Glutamatergic neuron (in vitro differentiated cells): Measurements from ENCODE around the gene SH3BP5. TPM values are rescaled to one million over a fixed set of nuclear protein-coding genes. Genes with fewer than 3 reads are reported as not detected.

Experiments used
- DNase-seq: peaks from one replicate; pipeline ENCODE4 v3.0.0; 2022
- H3K27ac Mint-ChIP-seq: one replicate; pipeline ENCODE4 v1.8.0; 2020; ENCODE audit warnings: mild to moderate bottlenecking, mixed read lengths, inconsistent platforms; ENCODE audit not compliant: unreplicated experiment
- H3K27me3 Mint-ChIP-seq: one replicate; pipeline ENCODE4 v1.8.0; 2020; ENCODE audit warnings: mild to moderate bottlenecking, moderate library complexity, mixed read lengths, inconsistent platforms; ENCODE audit not compliant: unreplicated experiment
- H3K36me3 Mint-ChIP-seq: one replicate; pipeline ENCODE4 v1.8.0; 2020; ENCODE audit warnings: mild to moderate bottlenecking, mixed read lengths, inconsistent platforms; ENCODE audit not compliant: unreplicated experiment
- H3K4me1 Mint-ChIP-seq: one replicate; pipeline ENCODE4 v1.8.0; 2020; ENCODE audit warnings: mild to moderate bottlenecking, low read depth, mixed read lengths, inconsistent platforms; ENCODE audit not compliant: unreplicated experiment
- H3K4me3 Mint-ChIP-seq: one replicate; pipeline ENCODE4 v1.8.0; 2020; ENCODE audit warnings: mild to moderate bottlenecking, mixed read lengths, inconsistent platforms; ENCODE audit not compliant: unreplicated experiment
- H3K9me3 Mint-ChIP-seq: one replicate; pipeline ENCODE4 v1.8.0; 2020; ENCODE audit warnings: mild to moderate bottlenecking, moderate library complexity, mixed read lengths, inconsistent platforms; ENCODE audit not compliant: unreplicated experiment
- total RNA-seq: library from RNA; stranded (reverse); fragmentation: NEBNext Ultra II Directional; extraction: Animal tissue kit (Norgen Biotek cat#: 25700); gene quantifications from one replicate; pipeline ENCODE4 v1.2.1, GENCODE V29; 2021; ENCODE audit not compliant: unreplicated experiment
- TF ChIP-seq, protein P1 (sequence below): fragments of 200-600 bp; sonication (generic); IDR thresholded peaks from one replicate; pipeline ENCODE4 v1.5.0; 2021; ENCODE audit not compliant: partially characterized antibody, unreplicated experiment

SH3BP5 gene
- total RNA-seq, 1 donor from 2014 or later, result 25.3 TPM

DNA sequence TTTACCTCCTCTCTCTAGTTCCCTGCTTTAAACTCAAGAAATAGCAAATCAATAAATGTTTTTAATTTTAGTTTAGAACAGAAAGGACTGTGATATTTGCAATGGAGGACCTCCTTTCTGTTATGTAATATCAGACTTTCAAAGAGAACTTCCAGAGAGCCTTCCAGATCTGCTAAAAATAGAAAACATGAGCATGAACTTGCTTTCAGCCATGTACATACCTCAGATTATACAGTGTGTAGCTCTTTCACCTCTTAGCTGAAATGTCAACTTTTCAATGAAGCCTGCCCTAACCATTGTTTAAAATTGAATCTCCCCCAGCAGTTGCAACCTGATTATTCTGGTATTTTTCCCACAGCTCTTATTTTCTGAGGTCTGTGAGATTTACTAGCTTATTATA, 113.7 kb downstream of the SH3BP5 start:
- Mint-ChIP-seq H3K4me1 (peaks cover 6% of the 10 kb centered on the region), H3K27ac (no peak overlapping the region), H3K4me3 (no peak overlapping the region), H3K27me3 (no peaks in the 10 kb centered on the region), H3K36me3 (peaks cover 4% of the 10 kb centered on the region), H3K9me3 (no peaks in the 10 kb centered on the region)
- TF ChIP-seq, protein P1, sequence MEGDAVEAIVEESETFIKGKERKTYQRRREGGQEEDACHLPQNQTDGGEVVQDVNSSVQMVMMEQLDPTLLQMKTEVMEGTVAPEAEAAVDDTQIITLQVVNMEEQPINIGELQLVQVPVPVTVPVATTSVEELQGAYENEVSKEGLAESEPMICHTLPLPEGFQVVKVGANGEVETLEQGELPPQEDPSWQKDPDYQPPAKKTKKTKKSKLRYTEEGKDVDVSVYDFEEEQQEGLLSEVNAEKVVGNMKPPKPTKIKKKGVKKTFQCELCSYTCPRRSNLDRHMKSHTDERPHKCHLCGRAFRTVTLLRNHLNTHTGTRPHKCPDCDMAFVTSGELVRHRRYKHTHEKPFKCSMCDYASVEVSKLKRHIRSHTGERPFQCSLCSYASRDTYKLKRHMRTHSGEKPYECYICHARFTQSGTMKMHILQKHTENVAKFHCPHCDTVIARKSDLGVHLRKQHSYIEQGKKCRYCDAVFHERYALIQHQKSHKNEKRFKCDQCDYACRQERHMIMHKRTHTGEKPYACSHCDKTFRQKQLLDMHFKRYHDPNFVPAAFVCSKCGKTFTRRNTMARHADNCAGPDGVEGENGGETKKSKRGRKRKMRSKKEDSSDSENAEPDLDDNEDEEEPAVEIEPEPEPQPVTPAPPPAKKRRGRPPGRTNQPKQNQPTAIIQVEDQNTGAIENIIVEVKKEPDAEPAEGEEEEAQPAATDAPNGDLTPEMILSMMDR, result no peak
- no peak for DNase-seq

DNA sequence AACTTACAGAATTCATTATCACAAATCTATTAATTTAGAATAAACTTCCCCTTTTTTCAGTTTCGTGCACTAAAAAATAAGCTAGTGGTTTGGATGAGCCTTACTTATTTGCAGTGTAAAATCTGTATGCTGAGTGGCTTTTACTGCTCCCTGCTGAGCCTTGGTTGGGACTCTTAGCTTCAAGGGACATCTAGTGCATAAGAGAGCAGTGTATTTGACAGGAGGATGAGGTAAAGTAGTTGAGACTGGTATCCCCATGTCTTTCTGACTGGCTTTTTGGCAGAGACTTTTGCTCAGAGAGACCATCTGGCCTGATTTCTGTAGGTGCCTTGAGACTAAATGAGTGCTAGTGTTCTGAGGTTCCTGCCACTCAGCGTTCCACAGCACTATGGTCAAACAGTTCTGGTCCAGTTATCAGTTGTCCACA, 114.5 kb downstream of the SH3BP5 start:
- Mint-ChIP-seq H3K36me3 (peaks cover 4% of the 10 kb centered on the region), H3K27me3 (no peaks in the 10 kb centered on the region)

DNA sequence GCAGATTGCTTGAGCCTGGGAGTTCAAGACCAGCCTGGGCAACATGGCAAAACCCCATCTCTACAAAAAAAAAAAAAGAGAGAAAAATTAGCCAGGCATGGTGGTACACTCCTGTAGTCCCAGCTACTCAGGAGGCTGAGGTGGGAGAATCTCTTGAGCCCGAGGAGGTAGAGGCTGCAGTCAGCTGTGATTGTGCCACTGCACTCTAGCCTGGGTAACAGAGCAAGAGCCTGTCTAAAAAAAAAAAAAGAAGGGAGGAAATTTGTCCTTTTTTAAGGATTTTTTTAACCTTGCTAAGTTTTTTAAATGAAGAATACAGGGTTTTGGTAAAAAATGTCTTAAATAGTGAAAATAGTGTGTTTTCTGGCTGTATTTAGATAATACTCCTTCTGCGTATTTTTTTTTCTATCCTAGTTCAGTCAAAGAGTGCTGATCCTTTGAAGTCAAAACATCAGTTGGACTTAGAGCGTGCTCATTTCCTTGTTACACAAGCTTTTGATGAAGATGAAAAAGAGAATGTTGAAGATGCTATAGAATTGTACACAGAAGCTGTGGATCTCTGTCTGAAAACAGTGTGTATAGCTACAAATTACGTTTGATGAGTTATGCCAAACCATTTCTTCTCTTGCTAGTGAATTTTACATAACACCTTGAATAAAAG, 115.2 kb downstream of the SH3BP5 start:
- no peak for DNase-seq
- Mint-ChIP-seq H3K36me3 (peaks cover 4% of the 10 kb centered on the region), H3K27ac (no peak overlapping the region), H3K9me3 (no peaks in the 10 kb centered on the region), H3K27me3 (no peaks in the 10 kb centered on the region), H3K4me3 (no peak overlapping the region), H3K4me1 (no peaks in the 10 kb centered on the region)
- TF ChIP-seq, protein P1, result no peak

More for the DNA sequence above, 114.5 kb downstream of the SH3BP5 start:
- Mint-ChIP-seq H3K9me3 (no peaks in the 10 kb centered on the region), H3K4me1 (peaks cover 5% of the 10 kb centered on the region), H3K4me3 (no peak overlapping the region), H3K27ac (no peak overlapping the region)
- no peak for DNase-seq
- TF ChIP-seq, protein P1, result no peak

DNA sequence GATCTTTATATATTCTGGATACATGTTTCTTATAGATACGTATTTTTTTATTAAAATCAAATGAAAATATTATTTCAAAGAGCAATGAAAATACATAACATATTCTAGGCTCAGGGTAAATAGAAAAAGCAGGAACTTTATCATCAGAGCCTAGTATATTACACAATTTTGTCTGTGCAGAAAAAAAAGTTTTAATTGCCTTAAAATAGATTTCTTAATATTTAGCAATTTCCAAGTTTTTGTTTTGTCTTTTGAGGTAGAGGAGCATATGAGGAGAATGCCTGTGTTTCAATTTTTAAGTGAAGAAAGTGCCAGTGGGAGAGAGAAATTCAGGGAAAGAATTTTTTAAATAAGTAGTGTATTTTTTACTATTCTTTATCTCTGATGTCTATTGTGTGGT, 115.9 kb downstream of the SH3BP5 start:
- Mint-ChIP-seq H3K27me3 (no peaks in the 10 kb centered on the region), H3K4me1 (no peaks in the 10 kb centered on the region), H3K36me3 (peaks cover 4% of the 10 kb centered on the region), H3K9me3 (no peaks in the 10 kb centered on the region), H3K4me3 (no peak overlapping the region), H3K27ac (no peak overlapping the region)
- DNase-seq, result no peak
- TF ChIP-seq, protein P1, result no peak

DNA sequence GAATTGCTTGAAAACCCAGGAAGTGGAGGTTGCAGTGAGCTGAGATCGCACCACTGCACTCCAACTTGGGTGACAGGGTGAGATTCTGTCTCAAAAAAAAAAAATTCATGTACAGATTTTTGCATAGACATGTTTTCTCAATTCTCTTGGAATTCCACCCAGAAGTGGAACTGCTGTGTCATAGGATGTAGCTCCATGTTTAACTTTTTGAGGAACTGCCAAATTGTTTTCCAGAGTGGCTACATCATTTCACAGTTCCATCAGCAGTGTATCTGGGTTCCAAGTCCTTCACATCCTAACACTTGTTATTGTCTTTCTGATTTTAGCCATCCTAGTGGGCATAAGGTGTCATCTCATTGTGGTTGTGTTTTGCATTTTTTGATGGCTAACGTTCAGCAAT, 116.4 kb downstream of the SH3BP5 start:
- TF ChIP-seq, protein P1, result no peak
- Mint-ChIP-seq H3K27me3 (no peaks in the 10 kb centered on the region), H3K27ac (no peak overlapping the region), H3K4me3 (peak overlapping the region; percentile 38), H3K9me3 (no peaks in the 10 kb centered on the region), H3K4me1 (no peaks in the 10 kb centered on the region), H3K36me3 (peaks cover 4% of the 10 kb centered on the region)
- no peak for DNase-seq
